ENCODE measurements around the gene ABCA5.

ABCA5 gene

GRCh38 chr17:69327060-69327831 is at the start of gene ABCA5:
TSS of gene ABCA5 (minus strand) at chr17:69327133. CDS start at chr17:69314415, 12,718 bp downstream.
- DNase-seq (ENCODE audit: low read depth) = peak; percentile 86

GRCh38 chr17:69375229-69375628 is 48.3 kb upstream of the ABCA5 start:
- DNase-seq (ENCODE audit: low read depth) = no peak

GRCh38 chr17:69373069-69373468 is 46.1 kb upstream of the ABCA5 start:
- no peak for DNase-seq (ENCODE audit: low read depth)

- DNase-seq (ENCODE audit: low read depth) = no peak
These were observed 40.4 kb upstream of the ABCA5 start for GRCh38 chr17:69367298-69367697.

GRCh38 chr17:69363488-69364210 is 36.7 kb upstream of the ABCA5 start:
- DNase-seq (ENCODE audit: low read depth) = no peak

GRCh38 chr17:69361156-69361555 is 34.2 kb upstream of the ABCA5 start:
- DNase-seq (ENCODE audit: low read depth) = no peak

GRCh38 chr17:69358688-69359596 is 32.0 kb upstream of the ABCA5 start:
- DNase-seq (ENCODE audit: low read depth) = no peak

GRCh38 chr17:69357701-69358100 is 30.8 kb upstream of the ABCA5 start:
- DNase-seq (ENCODE audit: low read depth) = no peak

- no peak for DNase-seq (ENCODE audit: low read depth)
These were observed 29.7 kb upstream of the ABCA5 start for GRCh38 chr17:69356625-69357024.

GRCh38 chr17:69350911-69351310 is 24.0 kb upstream of the ABCA5 start:
- DNase-seq (ENCODE audit: low read depth) = no peak

GRCh38 chr17:69348429-69348828 is 21.5 kb upstream of the ABCA5 start:
- DNase-seq (ENCODE audit: low read depth) = no peak

- no peak for DNase-seq (ENCODE audit: low read depth)
These were observed 19.8 kb upstream of the ABCA5 start for GRCh38 chr17:69346766-69347165.

GRCh38 chr17:69344939-69345338 is 18.0 kb upstream of the ABCA5 start:
- no peak for DNase-seq (ENCODE audit: low read depth)

GRCh38 chr17:69342896-69343644 is 16.1 kb upstream of the ABCA5 start:
- DNase-seq (ENCODE audit: low read depth) = no peak

- no peak for DNase-seq (ENCODE audit: low read depth)
These were observed 13.0 kb upstream of the ABCA5 start for GRCh38 chr17:69339937-69340336.

- DNase-seq (ENCODE audit: low read depth) = no peak
These were observed 10.1 kb upstream of the ABCA5 start for GRCh38 chr17:69336996-69337395.

- DNase-seq (ENCODE audit: low read depth) = no peak
These were observed 9.6 kb upstream of the ABCA5 start for GRCh38 chr17:69336580-69336979.

- no peak for DNase-seq (ENCODE audit: low read depth)
These were observed 8.1 kb upstream of the ABCA5 start for GRCh38 chr17:69335058-69335457.

- no peak for DNase-seq (ENCODE audit: low read depth)
These were observed 6.6 kb upstream of the ABCA5 start for GRCh38 chr17:69333561-69333960.

GRCh38 chr17:69331756-69332155 is 4.8 kb upstream of the ABCA5 start:
- no peak for DNase-seq (ENCODE audit: low read depth)

GRCh38 chr17:69326377-69327059 is 415 bp downstream of the ABCA5 start:
- DNase-seq (ENCODE audit: low read depth) = peak; percentile 0
